GM21423 (cell line): ENCODE measurements around the gene DUSP1.

ENCODE experiments used
- ATAC-seq: cut with Tn5 transposase; IDR thresholded peaks from one replicate; pipeline ENCODE4 v1.9.1; 2021; ENCODE audit warnings: mild to moderate bottlenecking, moderate library complexity; ENCODE audit not compliant: unreplicated experiment

DUSP1 gene

DNA sequence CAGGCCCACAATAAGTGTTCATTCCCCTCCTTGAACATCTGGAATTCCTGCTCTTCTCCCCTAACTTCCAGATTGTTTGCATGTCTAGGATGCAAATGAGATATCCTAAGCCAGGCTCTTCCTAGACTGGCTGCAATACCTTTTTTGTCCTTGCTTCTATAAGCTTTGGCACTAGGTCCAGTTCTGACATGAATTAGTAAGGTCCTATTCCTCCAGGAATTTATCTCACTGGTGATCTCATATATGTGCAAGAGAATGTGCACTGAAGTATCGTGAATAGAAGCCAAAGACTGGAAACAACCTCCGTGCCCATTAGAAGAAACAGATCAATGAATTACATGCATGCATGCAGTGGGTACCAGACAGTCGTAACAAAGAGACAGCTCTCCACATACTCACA is 25.2 kb downstream of the DUSP1 start:
- ATAC-seq: no peak

DNA sequence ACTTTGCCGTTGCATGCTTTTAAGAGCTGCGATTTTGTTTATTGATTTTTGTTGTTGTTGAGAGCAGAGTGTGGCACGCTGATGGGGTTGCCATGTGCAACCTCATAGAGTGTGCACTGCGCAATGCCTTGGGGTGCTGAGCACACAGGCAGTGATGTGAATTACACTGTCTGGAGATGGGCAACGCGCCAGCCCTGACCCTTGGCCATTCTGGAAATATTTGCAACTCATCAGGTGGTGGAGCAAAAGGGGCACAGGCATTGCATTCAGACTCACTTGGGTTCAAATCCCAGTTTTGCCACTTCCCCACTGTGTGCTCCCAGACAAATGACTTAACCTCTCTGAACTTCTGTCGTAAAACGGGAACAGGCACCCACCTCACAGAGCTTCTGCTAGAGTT is 25.6 kb downstream of the DUSP1 start:
- no peak for ATAC-seq

DNA sequence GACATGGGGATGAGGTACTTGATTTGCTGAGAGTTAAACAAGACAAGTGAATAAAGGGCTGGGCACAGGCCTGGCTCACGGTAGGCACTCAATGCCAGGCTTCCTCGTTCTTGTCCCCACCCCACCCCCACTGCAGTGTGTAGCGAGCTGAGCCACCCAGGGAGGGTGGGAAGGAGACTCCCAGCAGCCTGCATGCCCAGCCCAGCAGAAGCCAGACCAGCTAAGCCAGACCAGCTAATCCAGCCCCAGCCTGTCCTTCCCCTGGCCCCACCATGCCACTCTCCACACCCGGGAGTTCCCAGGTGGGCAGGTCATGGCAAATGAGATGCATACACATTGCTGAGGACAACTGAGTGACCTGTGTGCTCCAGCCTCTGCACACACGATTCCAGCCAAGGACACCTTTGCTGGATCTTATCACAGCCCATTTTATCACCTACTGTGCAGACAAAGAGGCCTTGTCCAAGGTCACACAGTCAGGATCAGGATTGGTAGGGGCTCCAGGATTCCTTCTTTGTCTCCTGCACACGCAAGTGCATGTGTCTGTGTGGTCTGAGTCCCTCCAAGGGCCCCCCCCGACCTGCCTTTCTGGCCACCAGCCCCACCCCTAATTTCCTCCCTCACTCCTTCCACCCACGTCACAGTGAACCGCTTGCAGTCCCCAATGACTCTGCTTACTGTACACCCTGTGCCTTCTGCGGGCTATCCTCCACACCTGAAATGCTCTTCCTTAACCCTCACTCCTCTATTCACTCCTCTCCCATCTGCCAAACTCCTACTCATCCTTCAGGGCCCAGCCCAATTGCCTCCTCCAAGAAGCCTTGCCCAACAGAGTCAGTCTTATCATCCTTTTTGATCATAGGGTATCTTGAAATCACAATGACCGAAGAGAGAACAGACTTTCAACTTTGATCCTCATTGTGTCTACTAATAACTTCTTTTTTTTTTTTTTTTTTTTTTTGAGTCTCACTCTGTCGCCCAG is 26.6 kb downstream of the DUSP1 start:
- ATAC-seq: no peak

- no peak for ATAC-seq
Observed at GRCh38 chr5:172743112-172743959, 27.7 kb downstream of the DUSP1 start.

- no peak for ATAC-seq
Observed at GRCh38 chr5:172741206-172741582, 29.8 kb downstream of the DUSP1 start.

DNA sequence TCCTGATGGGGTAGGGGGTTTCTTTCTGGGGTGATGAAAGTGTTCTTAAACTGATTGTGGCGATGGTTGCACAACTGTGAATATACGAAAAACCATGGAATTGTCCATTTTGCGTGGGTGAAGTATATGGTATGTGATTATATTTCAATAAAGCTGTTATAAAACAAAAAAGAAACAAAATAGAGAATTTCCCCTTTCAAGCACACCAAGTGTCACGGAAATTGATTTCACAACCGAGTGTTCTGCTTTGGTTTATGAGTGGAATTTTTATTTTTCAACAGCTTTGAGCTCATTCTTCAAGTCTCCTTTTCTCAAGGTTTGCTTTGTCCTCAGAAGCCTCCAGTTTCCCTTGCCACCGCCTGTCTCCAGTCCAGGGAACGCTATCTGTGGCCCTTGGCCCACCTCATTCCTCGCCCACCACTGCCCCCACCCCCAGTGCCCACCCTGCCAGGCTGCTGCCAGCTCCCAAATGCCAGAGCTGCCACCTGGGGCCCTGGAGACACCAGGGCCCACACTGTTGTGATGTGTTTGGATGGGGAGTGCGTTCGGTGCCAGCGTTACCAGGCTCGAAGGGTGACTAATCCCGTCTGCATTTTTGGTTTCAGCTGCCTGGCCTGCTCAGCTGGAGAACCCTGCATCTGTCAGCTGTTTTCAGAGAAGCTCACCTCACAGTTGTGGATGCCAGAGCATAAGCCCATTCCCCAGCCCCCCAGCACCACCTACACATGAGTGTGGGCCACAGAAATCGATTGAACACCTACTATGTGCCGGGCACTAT is 30.4 kb downstream of the DUSP1 start:
- no peak for ATAC-seq

- ATAC-seq: no peak
Observed at GRCh38 chr5:172739375-172739774, 31.6 kb downstream of the DUSP1 start.

GRCh38 chr5:172736508-172737135 is 34.4 kb downstream of the DUSP1 start:
- ATAC-seq: no peak

DNA sequence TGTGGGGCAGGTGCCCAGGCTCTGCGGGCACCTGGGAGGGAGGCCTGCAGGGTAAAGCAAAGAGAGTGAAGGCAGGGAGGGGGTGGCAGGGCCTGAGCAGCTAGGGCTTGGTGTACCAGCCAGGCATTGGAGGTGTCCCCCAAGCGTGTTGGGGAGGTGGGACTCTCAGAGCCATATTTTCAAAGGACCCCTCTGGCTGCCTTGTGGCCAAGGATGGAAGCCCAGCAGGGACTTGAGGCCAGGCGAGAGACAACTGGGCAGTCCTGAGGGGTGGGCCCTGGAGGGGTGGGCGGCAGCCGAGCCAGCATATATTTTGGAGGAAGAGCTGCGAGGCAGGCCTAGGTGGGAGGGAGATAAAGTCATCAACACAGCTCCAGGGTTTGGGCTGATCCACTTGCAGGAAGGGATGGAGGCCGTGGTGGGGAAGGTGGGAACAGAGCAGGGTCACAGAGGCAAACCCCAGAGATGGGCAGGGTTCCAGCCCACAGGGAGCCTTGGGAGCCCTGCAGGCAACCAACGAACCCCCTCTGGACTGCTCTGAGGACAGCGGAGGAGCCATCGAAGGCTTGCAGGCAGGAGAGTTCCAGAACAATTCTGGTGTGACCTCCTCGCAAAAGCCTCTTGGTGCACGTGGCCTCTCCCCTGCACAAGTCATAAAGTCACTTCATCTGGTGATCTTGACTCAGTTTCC is 35.7 kb downstream of the DUSP1 start:
- ATAC-seq: no peak

GRCh38 chr5:172733974-172734346 is 37.0 kb downstream of the DUSP1 start:
- no peak for ATAC-seq

DNA sequence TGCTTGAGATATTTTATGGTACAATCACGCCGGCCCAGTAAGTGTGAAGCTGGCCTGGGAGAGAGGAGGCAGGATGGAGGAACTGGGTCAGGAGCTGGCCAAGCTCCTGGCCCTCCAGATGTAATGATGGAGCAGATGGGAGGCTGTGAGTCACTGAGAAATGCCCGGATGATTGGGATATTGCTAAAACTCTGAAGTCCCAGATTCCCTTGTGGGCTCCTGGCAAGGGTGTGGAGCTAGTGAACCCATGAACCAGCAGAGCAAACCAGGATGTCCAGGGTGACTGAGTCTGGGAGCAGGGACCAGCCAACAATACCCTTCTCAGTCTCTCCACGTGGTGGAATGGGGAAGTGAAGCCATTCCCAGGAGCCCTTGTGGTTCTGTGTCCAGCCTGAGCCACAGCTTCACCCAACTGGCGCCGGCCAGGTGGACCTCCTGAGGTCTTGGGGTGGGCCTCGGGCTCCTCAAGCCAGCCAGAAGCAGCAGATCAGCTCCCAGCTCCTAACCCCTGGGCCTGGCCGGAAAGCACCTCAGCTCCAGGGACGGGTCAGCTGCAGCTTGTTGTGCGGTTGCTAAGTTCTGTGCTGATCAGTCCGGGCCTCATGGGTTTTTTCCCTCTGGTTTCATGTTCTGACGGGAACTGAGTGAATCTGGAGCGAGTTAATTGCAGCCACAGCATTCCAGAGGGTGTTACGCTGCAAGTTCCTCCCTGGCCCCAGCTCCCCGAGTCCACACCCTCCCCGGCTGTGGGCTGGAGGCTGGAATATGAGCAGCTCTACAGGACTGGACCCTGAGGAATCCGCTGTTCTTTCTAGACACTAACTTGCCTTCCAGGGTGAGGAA is 37.6 kb downstream of the DUSP1 start:
- no peak for ATAC-seq

DNA sequence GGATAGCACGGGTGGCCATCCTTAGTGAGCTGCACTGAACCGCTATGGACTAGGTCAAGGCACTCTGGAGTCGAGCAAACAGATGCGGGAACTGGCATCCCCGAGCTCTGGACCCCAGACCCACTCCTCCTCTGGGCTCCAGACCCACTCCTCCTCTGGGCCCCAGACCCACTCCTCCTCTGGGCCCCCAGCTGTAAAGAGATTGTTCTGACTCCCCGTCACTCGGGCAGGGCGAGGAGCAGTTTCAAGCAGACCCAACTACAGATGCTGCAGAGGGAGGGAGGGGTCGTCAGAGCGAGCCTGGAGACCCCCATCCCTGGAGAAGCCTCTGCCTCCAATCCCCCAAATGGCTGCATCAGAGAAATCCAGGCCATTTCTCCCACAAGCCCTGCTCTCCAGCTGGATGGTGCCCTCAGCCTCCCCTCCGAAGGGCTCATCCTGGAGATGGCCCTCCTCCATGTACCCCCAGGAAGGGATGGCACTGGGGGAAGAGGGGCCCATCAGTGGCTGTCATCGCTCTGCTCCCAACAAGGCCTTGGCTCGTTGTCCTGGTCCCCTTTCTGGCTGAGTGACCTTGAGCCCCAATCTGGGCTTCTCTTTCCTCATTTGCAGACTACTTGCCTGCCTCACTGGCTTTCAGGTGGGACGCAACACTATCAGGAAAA is 38.7 kb downstream of the DUSP1 start:
- no peak for ATAC-seq

DNA sequence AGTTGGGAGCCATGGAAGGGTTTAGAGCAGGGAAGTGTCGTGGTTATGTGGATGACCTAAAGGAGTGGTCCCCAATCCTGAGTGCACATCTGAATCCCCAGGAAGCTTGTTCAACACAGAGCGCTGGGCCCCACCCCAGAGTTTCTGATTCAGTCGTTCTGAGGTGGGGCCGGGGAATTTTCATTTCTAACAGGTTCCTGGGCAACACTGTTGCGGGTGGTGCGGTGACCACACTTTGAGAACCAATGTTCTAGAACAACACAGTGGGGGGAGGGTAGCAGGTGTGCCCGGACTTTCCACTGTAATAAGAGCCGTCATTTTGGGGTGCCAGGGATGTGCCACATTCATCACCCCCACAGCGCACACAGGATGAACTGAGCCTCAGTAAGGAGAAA is 39.3 kb downstream of the DUSP1 start:
- no peak for ATAC-seq

GRCh38 chr5:172730981-172731679 is 39.9 kb downstream of the DUSP1 start:
- ATAC-seq: no peak

- no peak for ATAC-seq
Observed at GRCh38 chr5:172730222-172730621, 40.8 kb downstream of the DUSP1 start.

- no peak for ATAC-seq
Observed at GRCh38 chr5:172729588-172729987, 41.4 kb downstream of the DUSP1 start.

- no peak for ATAC-seq
Observed at GRCh38 chr5:172728481-172729241, 42.3 kb downstream of the DUSP1 start.
